GM12874 (cell line): ENCODE results near the gene PDXDC1.

Source experiments
- TF ChIP-seq, protein P1 (sequence below): IDR thresholded peaks from 2 replicates; pipeline ENCODE4 v1.5.1; 2011; ENCODE audit warnings: low read depth, mild to moderate bottlenecking, control low read depth, low read length, moderate library complexity; ENCODE audit not compliant: insufficient read depth

Gene PDXDC1

DNA sequence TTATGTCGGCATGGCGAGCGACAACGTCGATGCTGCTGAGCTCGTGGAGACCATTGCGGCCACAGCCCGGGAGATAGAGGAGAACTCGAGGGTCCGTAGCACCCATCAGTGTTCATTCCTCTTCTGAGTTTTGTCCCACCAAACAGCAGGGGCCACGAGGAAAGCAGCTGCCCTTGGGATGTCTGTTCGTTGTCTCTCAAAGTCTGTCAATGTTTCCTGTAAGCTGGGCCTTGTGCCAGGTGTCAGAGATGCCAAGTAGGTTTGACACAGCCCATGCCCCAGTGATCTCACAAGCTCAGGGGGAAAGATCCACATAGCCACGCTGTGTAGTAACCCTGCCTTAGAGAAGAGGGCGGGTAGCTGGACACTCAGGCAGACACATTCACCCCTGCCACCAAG lies 58.5 kb downstream of the PDXDC1 start:
- TF ChIP-seq, protein P1, sequence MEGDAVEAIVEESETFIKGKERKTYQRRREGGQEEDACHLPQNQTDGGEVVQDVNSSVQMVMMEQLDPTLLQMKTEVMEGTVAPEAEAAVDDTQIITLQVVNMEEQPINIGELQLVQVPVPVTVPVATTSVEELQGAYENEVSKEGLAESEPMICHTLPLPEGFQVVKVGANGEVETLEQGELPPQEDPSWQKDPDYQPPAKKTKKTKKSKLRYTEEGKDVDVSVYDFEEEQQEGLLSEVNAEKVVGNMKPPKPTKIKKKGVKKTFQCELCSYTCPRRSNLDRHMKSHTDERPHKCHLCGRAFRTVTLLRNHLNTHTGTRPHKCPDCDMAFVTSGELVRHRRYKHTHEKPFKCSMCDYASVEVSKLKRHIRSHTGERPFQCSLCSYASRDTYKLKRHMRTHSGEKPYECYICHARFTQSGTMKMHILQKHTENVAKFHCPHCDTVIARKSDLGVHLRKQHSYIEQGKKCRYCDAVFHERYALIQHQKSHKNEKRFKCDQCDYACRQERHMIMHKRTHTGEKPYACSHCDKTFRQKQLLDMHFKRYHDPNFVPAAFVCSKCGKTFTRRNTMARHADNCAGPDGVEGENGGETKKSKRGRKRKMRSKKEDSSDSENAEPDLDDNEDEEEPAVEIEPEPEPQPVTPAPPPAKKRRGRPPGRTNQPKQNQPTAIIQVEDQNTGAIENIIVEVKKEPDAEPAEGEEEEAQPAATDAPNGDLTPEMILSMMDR: no peak

DNA sequence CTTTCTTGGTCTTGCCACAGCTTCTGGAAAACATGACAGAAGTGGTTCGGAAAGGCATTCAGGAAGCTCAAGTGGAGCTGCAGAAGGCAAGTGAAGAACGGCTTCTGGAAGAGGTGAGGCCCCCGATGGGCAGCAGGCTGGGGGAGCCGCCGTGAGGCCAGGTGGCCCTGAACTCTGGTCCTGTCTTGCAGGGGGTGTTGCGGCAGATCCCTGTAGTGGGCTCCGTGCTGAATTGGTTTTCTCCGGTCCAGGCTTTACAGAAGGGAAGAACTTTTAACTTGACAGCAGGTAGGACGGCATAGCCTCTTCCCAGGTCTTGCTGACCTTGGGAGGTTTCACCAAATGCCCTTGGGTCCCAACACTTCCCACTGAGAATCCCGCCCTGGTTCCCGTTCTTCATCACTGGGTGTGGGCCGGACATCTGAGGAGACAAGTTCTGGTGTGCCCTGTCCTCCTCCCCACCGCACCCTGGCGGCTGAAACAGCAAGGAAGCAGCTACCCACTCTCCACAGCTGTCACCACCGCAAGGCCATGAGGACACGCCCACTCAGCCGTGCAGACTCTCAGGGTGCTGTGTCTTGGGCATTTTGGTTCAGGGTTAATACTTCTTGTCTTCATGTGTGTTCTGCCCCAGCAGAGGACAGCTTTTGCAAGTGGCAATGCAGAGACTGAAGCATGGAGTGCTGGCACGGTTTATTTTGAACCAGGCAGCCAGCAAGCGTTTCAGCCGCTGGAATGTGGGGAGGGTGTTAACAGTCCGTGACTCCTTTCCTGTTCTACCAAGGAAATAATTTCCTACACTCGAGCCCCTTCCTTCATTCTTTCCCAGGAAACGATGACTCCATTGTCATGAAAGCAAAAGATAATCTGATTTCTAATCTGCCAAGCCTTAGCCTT lies 59.7 kb downstream of the PDXDC1 start:
- TF ChIP-seq, protein P1: no peak

DNA sequence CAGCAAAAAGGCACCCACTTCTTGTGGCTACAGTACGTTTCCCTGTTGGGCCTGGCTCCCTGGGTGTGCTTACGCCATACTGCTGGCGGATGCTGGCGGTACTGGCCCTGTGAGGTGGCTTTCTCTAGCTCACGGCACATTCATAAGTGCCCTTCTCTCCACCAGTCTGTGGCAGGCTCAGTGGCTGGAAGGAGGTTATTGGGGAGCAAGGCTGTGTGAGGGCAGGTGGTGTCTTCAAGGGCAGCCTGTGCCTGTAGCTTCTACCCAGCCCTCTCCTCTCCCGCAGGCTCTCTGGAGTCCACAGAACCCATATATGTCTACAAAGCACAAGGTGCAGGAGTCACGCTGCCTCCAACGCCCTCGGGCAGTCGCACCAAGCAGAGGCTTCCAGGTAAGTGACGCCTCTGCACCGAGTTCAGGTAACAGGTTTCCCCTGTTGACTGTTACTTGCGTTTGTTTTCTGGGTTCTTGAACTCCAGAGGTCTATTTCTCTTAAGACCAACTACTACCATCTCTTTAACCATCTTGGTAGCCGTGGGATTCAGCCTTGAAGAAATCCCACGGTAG lies 60.4 kb downstream of the PDXDC1 start:
- TF ChIP-seq, protein P1: no peak

DNA sequence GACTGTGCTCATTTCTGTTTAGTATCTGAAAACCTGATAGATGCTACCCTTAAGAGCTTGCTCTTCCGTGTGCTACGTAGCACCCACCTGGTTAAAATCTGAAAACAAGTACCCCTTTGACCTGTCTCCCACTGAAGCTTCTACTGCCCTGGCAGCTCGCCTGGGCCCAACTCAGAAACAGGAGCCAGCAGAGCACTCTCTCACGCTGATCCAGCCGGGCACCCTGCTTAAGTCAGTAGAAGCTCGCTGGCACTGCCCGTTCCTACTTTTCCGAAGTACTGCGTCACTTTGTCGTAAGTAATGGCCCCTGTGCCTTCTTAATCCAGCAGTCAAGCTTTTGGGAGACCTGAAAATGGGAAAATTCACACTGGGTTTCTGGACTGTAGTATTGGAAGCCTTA lies 62.2 kb downstream of the PDXDC1 start:
- TF ChIP-seq, protein P1: no peak

DNA sequence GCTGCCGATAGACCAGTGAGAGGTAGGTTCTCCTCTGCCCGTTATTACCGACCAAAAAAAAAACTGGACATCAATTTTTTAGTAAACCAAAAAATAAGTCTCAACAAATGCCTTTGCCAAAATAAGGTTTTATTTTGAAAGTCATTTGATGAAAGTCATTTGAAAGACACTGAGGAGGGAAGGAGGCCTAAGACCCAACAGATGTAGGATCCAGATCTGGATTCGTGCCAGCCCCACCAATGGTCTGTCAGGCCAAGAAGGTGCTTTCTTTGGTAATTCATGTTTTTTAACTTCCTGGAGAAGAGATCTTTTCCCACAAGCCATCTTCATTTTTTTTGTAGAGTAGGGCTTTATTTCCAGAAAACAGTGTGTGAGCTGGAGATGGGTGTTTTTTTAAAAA lies 62.9 kb downstream of the PDXDC1 start:
- TF ChIP-seq, protein P1: no peak

DNA sequence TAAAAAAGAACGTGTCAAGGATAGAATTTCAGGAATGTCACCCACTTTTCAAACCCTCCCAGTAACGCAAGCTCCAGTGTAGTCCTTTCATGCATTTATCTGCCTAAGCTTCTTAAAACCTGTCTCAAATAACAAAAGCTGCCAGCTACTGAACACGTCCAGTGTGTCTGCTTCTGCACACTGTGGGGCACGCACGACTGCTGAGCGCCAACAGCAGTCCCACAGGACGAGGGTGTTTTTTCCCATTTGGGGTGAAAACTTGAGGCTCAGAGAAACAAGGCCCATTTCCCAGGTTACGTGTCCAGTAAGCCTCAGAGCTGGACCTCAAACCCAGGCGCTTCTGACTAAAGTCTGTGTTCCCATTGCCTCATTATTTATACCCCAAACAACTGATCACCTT lies 63.9 kb downstream of the PDXDC1 start:
- TF ChIP-seq, protein P1: no peak

DNA sequence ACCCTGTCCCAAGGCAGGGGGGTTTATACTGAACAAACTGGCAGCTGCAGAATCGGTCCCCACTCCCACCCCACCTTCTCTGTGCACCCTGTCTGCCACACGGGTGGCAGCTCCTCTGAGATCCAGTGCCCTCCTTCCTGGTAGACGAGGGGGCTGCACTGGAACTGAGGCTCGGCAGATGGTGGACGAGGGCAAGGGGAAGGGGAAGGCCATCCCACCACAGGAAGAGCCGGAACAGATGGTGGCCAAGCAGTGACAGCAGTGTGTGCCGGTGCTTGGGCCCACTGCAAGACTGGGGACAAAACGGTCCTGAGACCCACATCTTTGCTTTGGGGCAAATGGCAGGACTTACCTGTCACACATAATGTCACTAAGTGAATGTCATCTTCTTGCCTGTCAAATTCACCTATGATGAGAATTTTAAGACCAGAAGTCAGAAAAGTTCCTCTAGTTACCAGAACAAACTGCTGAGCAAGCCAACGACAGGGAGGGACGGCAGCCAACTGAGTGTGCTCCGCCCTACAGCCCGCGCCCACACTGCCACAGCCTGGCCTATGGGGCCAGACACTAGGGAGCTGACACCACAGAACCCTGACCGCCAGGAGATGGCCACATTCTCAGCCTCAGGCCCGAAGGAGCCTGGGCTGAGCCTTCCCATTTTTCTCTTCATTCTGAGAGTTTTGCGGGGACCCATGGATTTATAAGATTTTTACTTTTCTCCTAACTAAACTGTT lies 66.6 kb downstream of the PDXDC1 start:
- TF ChIP-seq, protein P1: no peak
